ENCODE results near the gene ZNF513.

ZNF513 gene

GRCh38 chr2:27400348-27401135 lies 20.0 kb upstream of the ZNF513 start:
- TF ChIP-seq CTCF (conservative IDR thresholded peaks at IDR 0.05) = no peak
- no peak overlapping the region for H3K27ac ChIP-seq

- TF ChIP-seq CTCF (conservative IDR thresholded peaks at IDR 0.05) = no peak
- no peak overlapping the region for H3K27ac ChIP-seq
Observed at GRCh38 chr2:27398962-27399361, 18.4 kb upstream of the ZNF513 start.

GRCh38 chr2:27393225-27393624 lies 12.7 kb upstream of the ZNF513 start:
- no peak overlapping the region for H3K27ac ChIP-seq
- no peak for TF ChIP-seq CTCF (conservative IDR thresholded peaks at IDR 0.05)

GRCh38 chr2:27390822-27391679 lies 10.5 kb upstream of the ZNF513 start:
- no peak for TF ChIP-seq CTCF (conservative IDR thresholded peaks at IDR 0.05)
- H3K27ac ChIP-seq = no peak overlapping the region

- TF ChIP-seq CTCF (conservative IDR thresholded peaks at IDR 0.05) = no peak
- peak overlapping the region; percentile 86 for H3K27ac ChIP-seq
Observed at GRCh38 chr2:27381577-27382181, 1.1 kb upstream of the ZNF513 start.

- TF ChIP-seq CTCF (conservative IDR thresholded peaks at IDR 0.05) = no peak
- peak overlapping the region; percentile 86 for H3K27ac ChIP-seq
Observed at GRCh38 chr2:27379836-27380625, 503 bp downstream of the ZNF513 start.
